ENCODE data around the gene MOCS2. TPM values are rescaled to one million over a fixed set of nuclear protein-coding genes. Genes with fewer than 3 reads are reported as not detected.
"Not testable (repeated sequence)": the region's sequence is repeated elsewhere in the genome, so short reads cannot be mapped to it uniquely, and the experiment has no call there.

MOCS2 gene
- total RNA-seq, 2 experiments from 2014 or later, result 12.1 to 23.2 TPM

GRCh38 chr5:53114988-53115387, 5.4 kb upstream of the MOCS2 start:
- Histone ChIP-seq H3K27ac (ENCODE audit: low read depth, low read length, poor library complexity, severe bottlenecking) (no peak overlapping the region), H3K4me1 (ENCODE audit: insufficient read depth, low read length, poor library complexity, severe bottlenecking) (peaks cover 4% of the 10 kb centered on the region), H3K36me3 (ENCODE audit: insufficient read depth, low read length) (no peaks in the 10 kb centered on the region), H3K9me2 (ENCODE audit: insufficient read depth, low read length) (no peaks in the 10 kb centered on the region), H3K4me2 (ENCODE audit: low read length) (no peak overlapping the region), H3K79me2 (ENCODE audit: insufficient read depth, low read depth, low read length) (no peaks in the 10 kb centered on the region), H3K4me3 (ENCODE audit: low read depth, low read length, poor library complexity, severe bottlenecking) (no peak overlapping the region), H3K9me3 (ENCODE audit: low read length) (peaks cover 5% of the 10 kb centered on the region; the same call in 1 of the 2 replicates), H2AFZ (ENCODE audit: low read length) (no peak overlapping the region), H4K20me1 (ENCODE audit: insufficient read depth, low read length) (no peaks in the 10 kb centered on the region)
- CTCF ChIA-PET (ENCODE audit: unreplicated experiment), result no interaction called here
- POLR2A ChIA-PET, result interaction anchor here (0.6 to 0.7 kb wide), 2 partner anchors 26 to 241 kb away, joined by 3 read pairs; no protein-coding TSS in a partner anchor
- BruUV-seq (replicated peaks), result no TSS peak
- DNase-seq (ENCODE audit: low spot score), result no peak
- TF ChIP-seq CTCF (conservative IDR thresholded peaks at IDR 0.05; ENCODE audit: low read length), result peak; percentile 52; the same call in 1 of the 2 replicates
- TF ChIP-seq EZH2phosphoT487 (IDR thresholded peaks at IDR 0.05; ENCODE audit: borderline replicate concordance, low read depth, low read length), result no peak
- intact Hi-C loops (cut with micrococcal nuclease; ENCODE audit: unreplicated experiment), result no loop called here

DNA sequence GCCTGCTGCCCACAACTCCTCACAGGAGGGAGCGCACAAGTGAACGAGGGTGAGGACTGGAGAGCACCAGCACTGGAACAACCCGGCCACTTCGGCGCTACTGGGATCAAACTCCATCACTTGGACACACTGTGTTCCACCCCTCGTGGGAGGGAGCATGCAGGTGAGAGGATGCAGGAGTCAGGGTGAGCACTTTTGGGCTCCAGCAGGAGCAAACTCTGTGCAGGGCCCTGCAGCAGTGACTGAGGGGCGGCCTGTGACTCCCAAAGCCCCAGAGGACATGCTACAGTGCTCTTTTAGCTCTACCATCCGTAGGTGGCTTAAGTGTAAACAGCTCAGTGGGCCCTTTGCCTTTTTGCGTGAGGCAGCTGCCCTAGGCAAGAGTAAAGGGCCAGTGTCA, 4.4 kb upstream of the MOCS2 start:
- ChIA-PET POLR2A (no interaction called here), CTCF (ENCODE audit: unreplicated experiment) (no interaction called here)
- no peak overlapping the region for H3K4me3 ChIP-seq (ENCODE audit: low read depth, low read length, poor library complexity, severe bottlenecking)
- H3K4me1 ChIP-seq (ENCODE audit: insufficient read depth, low read length, poor library complexity, severe bottlenecking), result peaks cover 6% of the 10 kb centered on the region
- TF ChIP-seq CTCF (conservative IDR thresholded peaks at IDR 0.05; ENCODE audit: low read length) (no peak), EZH2phosphoT487 (IDR thresholded peaks at IDR 0.05; ENCODE audit: borderline replicate concordance, low read depth, low read length) (no peak)
- no peaks in the 10 kb centered on the region for H4K20me1 ChIP-seq (ENCODE audit: insufficient read depth, low read length)
- no peak overlapping the region for H3K27ac ChIP-seq (ENCODE audit: low read depth, low read length, poor library complexity, severe bottlenecking)
- no peak overlapping the region for H3K4me2 ChIP-seq (ENCODE audit: low read length)
- no peak for DNase-seq (ENCODE audit: low spot score)
- no peaks in the 10 kb centered on the region for H3K36me3 ChIP-seq (ENCODE audit: insufficient read depth, low read length)
- H2AFZ ChIP-seq (ENCODE audit: low read length), result no peak overlapping the region
- H3K9me2 ChIP-seq (ENCODE audit: insufficient read depth, low read length), result no peaks in the 10 kb centered on the region
- intact Hi-C loops (cut with micrococcal nuclease; ENCODE audit: unreplicated experiment), result no loop called here
- no peaks in the 10 kb centered on the region; the same call in 1 of the 2 replicates for H3K79me2 ChIP-seq (ENCODE audit: insufficient read depth, low read depth, low read length)
- BruUV-seq (replicated peaks), result no TSS peak
- H3K9me3 ChIP-seq (ENCODE audit: low read length), result peaks cover 5% of the 10 kb centered on the region; the same call in 1 of the 2 replicates

DNA sequence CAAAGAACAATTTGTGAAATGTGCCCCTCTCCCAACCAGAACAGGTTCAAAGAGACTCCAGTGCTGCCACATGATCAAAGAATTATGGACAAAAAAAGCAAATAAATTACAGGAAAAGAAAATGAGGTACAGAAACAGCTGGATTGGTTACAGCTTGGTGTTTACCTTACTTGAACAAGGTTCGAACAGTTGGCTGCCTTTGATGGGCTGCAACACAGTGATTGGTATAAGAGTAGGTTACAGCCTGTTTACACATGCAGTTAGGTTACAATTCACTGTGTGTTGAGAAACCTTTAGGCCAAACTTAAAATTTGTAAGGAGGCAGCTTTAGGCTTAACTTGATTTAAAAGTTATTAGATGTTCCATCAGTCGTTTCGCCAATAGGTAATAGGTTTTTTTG, 3.4 kb upstream of the MOCS2 start:
- intact Hi-C loops (cut with micrococcal nuclease; ENCODE audit: unreplicated experiment), result no loop called here
- ChIA-PET CTCF (ENCODE audit: unreplicated experiment) (no interaction called here), POLR2A (interaction anchor here (1.3 kb wide), 1 partner anchor 10 kb away, joined by 4 read pairs; no protein-coding TSS in a partner anchor)
- Histone ChIP-seq H3K4me3 (ENCODE audit: low read depth, low read length, poor library complexity, severe bottlenecking) (no peak overlapping the region), H3K27ac (ENCODE audit: low read depth, low read length, poor library complexity, severe bottlenecking) (no peak overlapping the region), H3K36me3 (ENCODE audit: insufficient read depth, low read length) (no peaks in the 10 kb centered on the region), H3K9me3 (ENCODE audit: low read length) (peaks cover 5% of the 10 kb centered on the region; the same call in 1 of the 2 replicates), H4K20me1 (ENCODE audit: insufficient read depth, low read length) (no peaks in the 10 kb centered on the region), H3K4me1 (ENCODE audit: insufficient read depth, low read length, poor library complexity, severe bottlenecking) (peaks cover 16% of the 10 kb centered on the region), H3K79me2 (ENCODE audit: insufficient read depth, low read depth, low read length) (no peaks in the 10 kb centered on the region; the same call in 1 of the 2 replicates), H3K9me2 (ENCODE audit: insufficient read depth, low read length) (no peaks in the 10 kb centered on the region), H3K4me2 (ENCODE audit: low read length) (no peak overlapping the region), H2AFZ (ENCODE audit: low read length) (no peak overlapping the region)
- no peak for DNase-seq (ENCODE audit: low spot score)
- BruUV-seq (replicated peaks), result no TSS peak
- TF ChIP-seq CTCF (conservative IDR thresholded peaks at IDR 0.05; ENCODE audit: low read length), result no peak
- TF ChIP-seq EZH2phosphoT487 (IDR thresholded peaks at IDR 0.05; ENCODE audit: borderline replicate concordance, low read depth, low read length), result no peak

DNA sequence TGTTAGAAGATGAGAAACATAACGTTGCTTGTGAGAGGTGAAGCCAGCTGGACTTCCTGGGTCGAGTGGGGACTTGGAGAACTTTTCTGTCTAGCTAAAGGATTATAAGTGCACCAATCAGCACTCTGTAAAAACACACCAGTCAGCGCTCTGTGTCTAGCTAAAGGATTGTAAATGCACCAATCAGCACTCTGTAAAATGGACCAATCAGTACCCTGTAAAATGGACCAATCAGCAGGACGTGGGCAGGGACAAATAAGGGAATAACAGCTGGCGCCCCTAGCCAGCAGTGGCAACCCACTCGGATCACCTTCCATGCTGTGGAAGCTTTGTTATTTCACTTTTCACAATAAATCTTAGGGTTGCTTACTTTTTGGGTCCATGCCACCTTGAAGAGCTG, 2.8 kb upstream of the MOCS2 start:
- DNase-seq (ENCODE audit: low spot score); CTCF ChIA-PET (ENCODE audit: unreplicated experiment); H3K36me3 ChIP-seq (ENCODE audit: insufficient read depth, low read length); H4K20me1 ChIP-seq (ENCODE audit: insufficient read depth, low read length); H3K4me2 ChIP-seq (ENCODE audit: low read length); H3K4me3 ChIP-seq (ENCODE audit: low read depth, low read length, poor library complexity, severe bottlenecking); H3K9me3 ChIP-seq (ENCODE audit: low read length); H3K79me2 ChIP-seq (ENCODE audit: insufficient read depth, low read depth, low read length); BruUV-seq (replicated peaks); H3K9me2 ChIP-seq (ENCODE audit: insufficient read depth, low read length); intact Hi-C loops (cut with micrococcal nuclease; ENCODE audit: unreplicated experiment); H3K27ac ChIP-seq (ENCODE audit: low read depth, low read length, poor library complexity, severe bottlenecking); H2AFZ ChIP-seq (ENCODE audit: low read length): not testable (repeated sequence)
- POLR2A ChIA-PET, result interaction anchor here (1.3 kb wide), 1 partner anchor 9 kb away, joined by 4 read pairs; no protein-coding TSS in a partner anchor
- peaks cover 16% of the 10 kb centered on the region for H3K4me1 ChIP-seq (ENCODE audit: insufficient read depth, low read length, poor library complexity, severe bottlenecking)
